PFSK-1 (cell line): ENCODE results near the gene FAM163B.

Experiments used
- FOXP2 ChIP-seq: optimal IDR thresholded peaks from 2 replicates; pipeline ENCODE3; 2011; ENCODE audit warnings: borderline replicate concordance, control low read depth, inconsistent platforms; ENCODE audit not compliant: insufficient read depth; ENCODE audit errors: extremely low read length, extremely low read depth
- POLR2AphosphoS5 ChIP-seq: IDR thresholded peaks from 2 replicates; pipeline ENCODE4 v1.6.1; 2012; ENCODE audit warnings: low read depth, mild to moderate bottlenecking, control low read depth, low read length, moderate library complexity
- SIN3A ChIP-seq: IDR thresholded peaks from 2 replicates; pipeline ENCODE4 v1.6.1; 2012; ENCODE audit warnings: mild to moderate bottlenecking, low read length, moderate library complexity, borderline replicate concordance; ENCODE audit not compliant: insufficient read depth
- TAF1 ChIP-seq: IDR thresholded peaks from 2 replicates; pipeline ENCODE4 v1.6.1; 2012; ENCODE audit warnings: low read length, control low read depth, borderline replicate concordance; ENCODE audit not compliant: insufficient read depth
- TF ChIP-seq, protein P1 (sequence below), 2 experiments: IDR thresholded peaks; 2 replicates each; pipeline versions ENCODE4 v1.6.1 to v1.8.0; 2011 to 2012; ENCODE audit warnings: low read depth in 2 of 2, low read length in 2 of 2, control low read depth in 1 of 2, inconsistent platforms in 1 of 2, mild to moderate bottlenecking in 1 of 2, moderate library complexity in 1 of 2; ENCODE audit not compliant: insufficient read depth in 1 of 2

FAM163B gene

DNA sequence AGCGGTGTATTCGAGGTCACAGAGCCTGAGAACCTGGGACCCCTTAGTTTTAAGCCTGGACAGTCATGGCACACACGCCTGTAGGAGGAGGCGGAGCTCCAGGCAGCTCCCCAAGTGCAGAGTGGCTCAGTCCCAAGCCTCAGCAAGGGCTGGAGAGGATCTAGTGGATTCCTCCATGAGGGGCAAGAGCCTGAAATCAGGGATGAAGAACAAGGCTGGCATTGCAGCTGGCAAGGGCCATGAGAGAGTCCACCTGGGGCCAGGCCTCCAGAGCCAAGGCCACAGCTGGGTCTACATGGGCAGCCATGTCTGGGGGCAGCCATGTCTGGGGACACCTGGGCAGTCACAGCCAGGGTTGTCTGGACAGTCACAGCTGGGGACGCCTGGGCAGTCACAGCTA, 52.8 kb downstream of the FAM163B start:
- no peak for TF ChIP-seq POLR2AphosphoS5
- TF ChIP-seq, protein P1, sequence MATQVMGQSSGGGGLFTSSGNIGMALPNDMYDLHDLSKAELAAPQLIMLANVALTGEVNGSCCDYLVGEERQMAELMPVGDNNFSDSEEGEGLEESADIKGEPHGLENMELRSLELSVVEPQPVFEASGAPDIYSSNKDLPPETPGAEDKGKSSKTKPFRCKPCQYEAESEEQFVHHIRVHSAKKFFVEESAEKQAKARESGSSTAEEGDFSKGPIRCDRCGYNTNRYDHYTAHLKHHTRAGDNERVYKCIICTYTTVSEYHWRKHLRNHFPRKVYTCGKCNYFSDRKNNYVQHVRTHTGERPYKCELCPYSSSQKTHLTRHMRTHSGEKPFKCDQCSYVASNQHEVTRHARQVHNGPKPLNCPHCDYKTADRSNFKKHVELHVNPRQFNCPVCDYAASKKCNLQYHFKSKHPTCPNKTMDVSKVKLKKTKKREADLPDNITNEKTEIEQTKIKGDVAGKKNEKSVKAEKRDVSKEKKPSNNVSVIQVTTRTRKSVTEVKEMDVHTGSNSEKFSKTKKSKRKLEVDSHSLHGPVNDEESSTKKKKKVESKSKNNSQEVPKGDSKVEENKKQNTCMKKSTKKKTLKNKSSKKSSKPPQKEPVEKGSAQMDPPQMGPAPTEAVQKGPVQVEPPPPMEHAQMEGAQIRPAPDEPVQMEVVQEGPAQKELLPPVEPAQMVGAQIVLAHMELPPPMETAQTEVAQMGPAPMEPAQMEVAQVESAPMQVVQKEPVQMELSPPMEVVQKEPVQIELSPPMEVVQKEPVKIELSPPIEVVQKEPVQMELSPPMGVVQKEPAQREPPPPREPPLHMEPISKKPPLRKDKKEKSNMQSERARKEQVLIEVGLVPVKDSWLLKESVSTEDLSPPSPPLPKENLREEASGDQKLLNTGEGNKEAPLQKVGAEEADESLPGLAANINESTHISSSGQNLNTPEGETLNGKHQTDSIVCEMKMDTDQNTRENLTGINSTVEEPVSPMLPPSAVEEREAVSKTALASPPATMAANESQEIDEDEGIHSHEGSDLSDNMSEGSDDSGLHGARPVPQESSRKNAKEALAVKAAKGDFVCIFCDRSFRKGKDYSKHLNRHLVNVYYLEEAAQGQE (IDR thresholded peaks at IDR 0.05; ENCODE audit: insufficient read depth in 1 of 2, low read depth in 2 of 2, low read length in 2 of 2) = no peak

DNA sequence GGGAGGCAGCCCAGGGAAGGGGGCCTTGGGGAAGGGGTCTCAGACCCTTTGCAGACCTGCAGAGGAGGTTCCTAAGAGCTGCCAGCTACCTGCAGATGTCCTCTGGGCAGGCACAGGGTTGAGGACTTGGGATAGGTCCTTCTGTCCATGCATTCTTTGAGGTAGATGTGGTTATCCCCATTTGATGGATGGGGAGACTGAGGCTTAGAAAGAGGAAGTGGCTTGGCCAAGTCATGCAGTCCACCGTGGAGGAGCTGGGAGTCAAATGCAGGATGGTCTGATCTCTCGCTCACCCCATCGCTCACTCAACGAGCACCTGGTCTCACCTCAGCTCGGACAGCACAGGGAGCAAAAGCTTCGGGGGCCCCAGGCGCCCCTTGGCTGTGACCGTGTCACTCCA, 54.5 kb downstream of the FAM163B start:
- TF ChIP-seq TAF1 (no peak), FOXP2 (no peak), SIN3A (no peak), POLR2AphosphoS5 (no peak)
- TF ChIP-seq, protein P1 (IDR thresholded peaks at IDR 0.05; ENCODE audit: insufficient read depth in 1 of 2, low read depth in 2 of 2, low read length in 2 of 2) = no peak

GRCh38 chr9:133553973-133554713, 55.0 kb downstream of the FAM163B start:
- TF ChIP-seq, protein P1 (IDR thresholded peaks at IDR 0.05; ENCODE audit: insufficient read depth in 1 of 2, low read depth in 2 of 2, low read length in 2 of 2) = no peak
- no peak for TF ChIP-seq SIN3A
- no peak for TF ChIP-seq POLR2AphosphoS5
- no peak for TF ChIP-seq FOXP2
- TF ChIP-seq TAF1 = no peak

GRCh38 chr9:133553123-133553522, 56.1 kb downstream of the FAM163B start:
- no peak for TF ChIP-seq TAF1
- no peak for TF ChIP-seq SIN3A
- TF ChIP-seq, protein P1 (IDR thresholded peaks at IDR 0.05; ENCODE audit: insufficient read depth in 1 of 2, low read depth in 2 of 2, low read length in 2 of 2) = no peak
- TF ChIP-seq POLR2AphosphoS5 = no peak
- TF ChIP-seq FOXP2 = no peak

- TF ChIP-seq SIN3A (no peak), FOXP2 (no peak), TAF1 (no peak), POLR2AphosphoS5 (no peak)
- TF ChIP-seq, protein P1 (IDR thresholded peaks at IDR 0.05; ENCODE audit: insufficient read depth in 1 of 2, low read depth in 2 of 2, low read length in 2 of 2) = no peak
These were observed 57.0 kb downstream of the FAM163B start for GRCh38 chr9:133552236-133552635.
